HepG2 (cell line): ENCODE data around the gene ADPRS. TPM values are rescaled to one million over a fixed set of nuclear protein-coding genes. Genes with fewer than 3 reads are reported as not detected.

Source experiments
- ATAC-seq: fragments of 200-7000 bp; cut with Tn5 transposase; 3 replicates; pipeline ENCODE4 v1.9.1; 2020; ENCODE audit warnings: mild to moderate bottlenecking, moderate library complexity
- BruUV-seq: library from RNA; stranded (reverse); fragments of 400-500 nt; replicated peaks from 2 replicates; lab custom pipeline; 2021; lab: Mats Ljungman, UMichigan
- CTCF ChIA-PET: fragments of 300-600 bp; formaldehyde crosslinking; extraction: SDS; loops from one replicate; lab custom pipeline; 2021; ENCODE audit warnings: low total read pairs, inconsistent platforms, low intra/inter-chr PET ratio; lab: Yijun Ruan, JAX
- POLR2A ChIA-PET: fragments of 350-600 bp; sonication (Branson Sonifier 250); formaldehyde crosslinking; loops from one replicate; lab custom pipeline; 2020; ENCODE audit warnings: antibody characterized with exemption, inconsistent platforms; lab: Yijun Ruan, JAX
- DNase-seq: peaks from one replicate; pipeline ENCODE4 v3.0.0-alpha.2; 2015; ENCODE audit warnings: low spot score
- FAIRE-seq: peaks from 3 replicates; lab custom pipeline; 2011; peaks lifted over from hg19 to GRCh38; lab: Jason Lieb, UNC
- H2AFZ ChIP-seq: one replicate; pipeline ENCODE4 v1.6.1; 2011; ENCODE audit warnings: low read length, inconsistent platforms
- H3K27ac ChIP-seq: fragments of 300-600 bp; 3 replicates; pipeline ENCODE4 v1.8.0; 2011; ENCODE audit warnings: mixed run types, mild to moderate bottlenecking, mixed read lengths, low read length, inconsistent platforms; ENCODE audit not compliant: insufficient read depth; ENCODE audit errors: extremely low read length
- H3K27me3 ChIP-seq, 2 experiments: fragments of 200-600 bp in 1 of 2; 2 replicates in 1 of 2; 3 replicates in 1 of 2; pipeline versions ENCODE4 v1.6.0 to v1.8.0; 2011; ENCODE audit warnings: low read length in 2 of 2, mild to moderate bottlenecking in 2 of 2, moderate library complexity in 2 of 2, inconsistent platforms in 1 of 2; ENCODE audit not compliant: insufficient read depth in 2 of 2, control insufficient read depth in 1 of 2
- H3K36me3 ChIP-seq, 2 experiments: fragments of 200-600 bp in 1 of 2; replicated peaks in 1 of 2; 2 replicates in 1 of 2; 3 replicates in 1 of 2; pipeline versions ENCODE4 v1.5.1 to v1.8.0; 2011; ENCODE audit warnings: low read length in 2 of 2, inconsistent platforms in 1 of 2; ENCODE audit not compliant: insufficient read depth in 2 of 2, control insufficient read depth in 1 of 2
- H3K4me1 ChIP-seq: 2 replicates; pipeline ENCODE4 v1.5.1; 2012; ENCODE audit warnings: low read length, inconsistent platforms; ENCODE audit not compliant: insufficient read depth
- H3K4me2 ChIP-seq: 2 replicates; pipeline ENCODE4 v1.6.0; 2011; ENCODE audit warnings: low read depth, low read length, inconsistent platforms
- H3K4me3 ChIP-seq, 3 experiments: fragments of 200-600 bp in 1 of 3; sonication (generic), shearing (Covaris generic) in 1 of 3; replicated peaks in 1 of 3; 2 replicates each; pipeline ENCODE4 v1.5.1; 2011 to 2016; ENCODE audit warnings: low read length in 3 of 3, inconsistent platforms in 2 of 3, low read depth in 2 of 3, mild to moderate bottlenecking in 2 of 3, control low read depth in 1 of 3, mixed read lengths in 1 of 3; ENCODE audit not compliant: insufficient read depth in 1 of 3
- H3K79me2 ChIP-seq: one replicate; pipeline ENCODE4 v1.6.1; 2011; ENCODE audit warnings: low read length, inconsistent platforms; ENCODE audit not compliant: insufficient read depth
- H3K9ac ChIP-seq: 2 replicates; pipeline ENCODE4 v1.6.0; 2011; ENCODE audit warnings: mild to moderate bottlenecking, low read depth, low read length, inconsistent platforms; ENCODE audit not compliant: insufficient read depth
- H3K9me3 ChIP-seq: 2 replicates; pipeline ENCODE4 v1.5.1; 2012; ENCODE audit warnings: mild to moderate bottlenecking, low read length
- H4K20me1 ChIP-seq: 2 replicates; pipeline ENCODE4 v1.6.0; 2011; ENCODE audit warnings: inconsistent platforms, mild to moderate bottlenecking, low read length, moderate library complexity; ENCODE audit not compliant: insufficient read depth
- E2F1 ChIP-seq: sonication (generic); formaldehyde crosslinking; IDR thresholded peaks from 2 replicates; pipeline ENCODE4 v1.5.0; 2020; ENCODE audit warnings: missing genetic modification reagents
- GPN1 ChIP-seq: sonication (generic); formaldehyde crosslinking; IDR thresholded peaks from 2 replicates; pipeline ENCODE4 v1.5.1; 2020; ENCODE audit warnings: missing genetic modification reagents, borderline replicate concordance
- KIAA2018 ChIP-seq: sonication (generic); formaldehyde crosslinking; IDR thresholded peaks from 2 replicates; pipeline ENCODE4 v1.5.0; 2020; ENCODE audit warnings: mild to moderate bottlenecking, missing genetic modification reagents, borderline replicate concordance
- NFE2L2 ChIP-seq: fragments of 150-350 bp; IDR thresholded peaks from 2 replicates; pipeline ENCODE4 v1.6.1; 2014; ENCODE audit warnings: low read length
- RFX1 ChIP-seq: fragments of 450-650 bp; IDR thresholded peaks from 2 replicates; pipeline ENCODE4 v1.6.1; 2017
- RFX3 ChIP-seq: IDR thresholded peaks from 2 replicates; pipeline ENCODE4 v1.6.1; 2016; ENCODE audit warnings: missing biosample characterization, missing genetic modification reagents
- ZBTB20 ChIP-seq: sonication (generic); formaldehyde crosslinking; IDR thresholded peaks from 2 replicates; pipeline ENCODE4 v1.8.1; 2023; ENCODE audit warnings: missing genetic modification reagents, low read depth, mild to moderate bottlenecking, borderline replicate concordance
- ZKSCAN5 ChIP-seq: sonication (generic); formaldehyde crosslinking; IDR thresholded peaks from 2 replicates; pipeline ENCODE4 v1.5.1; 2020; ENCODE audit warnings: mild to moderate bottlenecking, missing genetic modification reagents
- ZNF12 ChIP-seq: sonication (generic); formaldehyde crosslinking; IDR thresholded peaks from 2 replicates; pipeline ENCODE4 v1.5.0; 2020; ENCODE audit warnings: missing genetic modification reagents
- ZNF496 ChIP-seq: sonication (generic); formaldehyde crosslinking; IDR thresholded peaks from 2 replicates; pipeline ENCODE4 v1.8.1; 2023; ENCODE audit warnings: mild to moderate bottlenecking, moderate library complexity, missing genetic modification reagents; ENCODE audit not compliant: insufficient replicate concordance
- ZNF569 ChIP-seq: sonication (generic); formaldehyde crosslinking; IDR thresholded peaks from 2 replicates; pipeline ENCODE4 v1.5.0; 2020; ENCODE audit warnings: mild to moderate bottlenecking, missing genetic modification reagents, moderate library complexity, borderline replicate concordance
- ZNF777 ChIP-seq: sonication (generic); formaldehyde crosslinking; IDR thresholded peaks from 2 replicates; pipeline ENCODE4 v1.4.0; 2020; ENCODE audit warnings: missing genetic modification reagents
- ZNF83 ChIP-seq: sonication (generic); formaldehyde crosslinking; IDR thresholded peaks from 2 replicates; pipeline ENCODE4 v1.4.0; 2020; ENCODE audit warnings: missing genetic modification reagents, mild to moderate bottlenecking, borderline replicate concordance
- ZSCAN25 ChIP-seq: sonication (generic); formaldehyde crosslinking; IDR thresholded peaks from 2 replicates; pipeline ENCODE4 v1.8.0; 2022; ENCODE audit warnings: mild to moderate bottlenecking, missing genetic modification reagents
- WGBS: methylation state at CpG from one replicate; pipeline ENCODE4 v1.1.6; 2017; ENCODE audit warnings: low lambda C conversion rate; 5-methylcytosine and 5-hydroxymethylcytosine counted together
- in situ Hi-C: cut with HindIII; loops from 2 replicates; pipeline ENCODE4 v1.10.0; 2017; ENCODE audit warnings: low pct_unique_long_range_greater_than_20kb; ENCODE audit not compliant: extremely low pct_ligation_motif_present
- intact Hi-C: fragments of 100-400 bp; cut with micrococcal nuclease; formaldehyde crosslinking; loops from one replicate; pipeline ENCODE4 v1.10.0; 2022; ENCODE audit not compliant: unreplicated experiment
- polyA plus RNA-seq, 8 experiments: library from polyadenylated mRNA; depleted of rRNA in 3 of 8; stranded (reverse) in 7 of 8; unstranded in 1 of 8; fragments of >200 nt; fragmentation: Illumina TruSeq in 4 of 8; extraction: Trizol in 4 of 8; gene quantifications; 2 replicates each; pipeline versions ENCODE4 v1.2.1 to v1.2.3, GENCODE V29; 2011 to 2016; ENCODE audit warnings: low read depth in 4 of 8, missing spikeins in 1 of 8, mixed read lengths in 1 of 8; ENCODE audit not compliant: insufficient read depth in 1 of 8
- total RNA-seq, 5 experiments: library from RNA; depleted of rRNA; stranded (reverse); fragments of >200 nt; fragmentation: Illumina TruSeq; extraction: Trizol; gene quantifications; 2 replicates each; pipeline ENCODE4 v1.2.3, GENCODE V29; 2016; ENCODE audit warnings: low read depth in 1 of 5

ADPRS gene
- total and polyA plus RNA-seq, 2 of the 13 experiments (the other 11 are each of a cell fraction or from before 2014, with no cell fraction given), result 30.6 to 36.4 TPM

DNA sequence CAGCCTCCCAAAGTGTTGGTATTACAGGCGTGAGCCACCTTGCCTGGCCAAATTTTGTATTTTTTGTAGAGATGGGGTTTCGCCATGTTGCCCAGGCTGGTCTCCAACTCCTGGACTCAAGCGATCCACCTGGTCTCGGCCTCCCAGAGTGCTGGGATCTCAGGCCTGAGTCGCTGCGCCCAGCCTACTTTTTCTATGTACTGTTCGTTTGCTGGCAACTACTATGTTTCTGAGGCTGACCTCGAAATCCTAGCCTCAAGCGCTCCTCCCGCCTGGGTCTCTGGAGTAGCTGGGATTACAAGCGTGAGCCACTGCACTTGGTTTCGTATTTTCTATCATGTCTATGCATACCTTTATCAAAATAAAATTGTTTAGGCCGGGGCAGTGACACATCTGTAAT is 5.5 kb upstream of the ADPRS start (continued):
- TF ChIP-seq ZNF569 (CRISPR knock-in tag) (no peak), ZBTB20 (CRISPR knock-in tag) (no peak), ZKSCAN5 (CRISPR knock-in tag) (no peak)

DNA sequence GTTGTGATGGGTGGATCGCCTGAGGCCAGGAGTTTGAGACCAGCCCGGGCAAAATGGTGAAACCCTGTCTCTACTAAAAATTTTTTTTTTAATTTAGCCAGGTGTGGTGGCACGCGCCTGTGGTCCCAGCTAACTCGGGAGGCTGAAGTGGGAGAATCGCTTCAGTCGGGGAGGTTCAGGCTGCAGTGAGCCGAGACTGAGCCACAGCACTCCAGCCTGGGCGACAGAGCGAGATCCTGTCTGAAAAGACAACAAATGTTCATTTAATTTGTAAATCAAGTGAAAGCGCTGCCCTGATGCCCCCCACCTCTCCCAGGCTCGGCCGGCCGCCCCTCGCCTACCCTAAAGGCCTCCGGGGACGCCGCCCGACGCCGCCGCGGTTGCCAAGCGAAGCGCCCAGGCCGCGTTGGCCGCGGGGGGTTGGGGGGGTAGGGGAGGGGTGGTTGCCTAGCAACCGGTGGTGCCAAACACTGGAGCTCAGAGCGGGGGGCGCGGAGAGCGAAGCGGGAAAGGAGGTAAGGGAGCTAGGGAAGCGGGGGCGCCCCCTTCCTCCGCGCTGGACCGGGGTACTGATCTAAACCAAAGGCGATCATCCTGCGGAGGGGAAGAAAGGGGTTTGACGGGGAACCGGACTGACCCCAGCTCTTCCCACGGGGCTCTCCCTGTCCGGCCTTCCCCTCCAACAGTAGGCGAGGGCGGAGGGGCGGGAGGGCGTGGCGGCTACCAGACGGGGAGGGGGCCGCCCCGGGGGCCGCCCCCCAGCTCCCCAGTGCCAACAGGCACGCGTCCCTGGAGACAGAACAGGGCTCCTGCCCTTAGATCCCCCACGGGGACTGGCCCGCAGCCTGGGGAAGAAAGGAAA is 4.8 kb upstream of the ADPRS start, which contains the start of gene TEKT2:
Gene TEKT2, plus strand, starts transcription at position 460 of the 862 bp plus-strand sequence. CDS start 828 bp downstream, outside the sequence.
- intact Hi-C loops (no loop called here), in situ Hi-C loops (no loop called here)
- H3K27me3 ChIP-seq, result peaks cover 0 to 2% of the 10 kb centered on the region in 2 experiments; a peak in 1 of 5 replicates
- ChIA-PET CTCF (no interaction called here), POLR2A (no interaction called here)
- H3K4me1 ChIP-seq, result peaks cover 16% of the 10 kb centered on the region; the same call in 1 of the 2 replicates
- 48% methylated on average over 59 of the region's 59 CpGs for WGBS
- BruUV-seq, result no TSS peak
- peak within 1 kb of the TSS; percentile 64 for H3K4me2 ChIP-seq
- H4K20me1 ChIP-seq, result no peaks in the 10 kb centered on the region
- H3K36me3 ChIP-seq, result no peaks in the 10 kb centered on the region
- DNase-seq, result no peak
- H2AFZ ChIP-seq, result peak within 1 kb of the TSS; percentile 58
- no peaks in the 10 kb centered on the region for H3K9me3 ChIP-seq
- FAIRE-seq, result no peak
- no peak within 1 kb of the TSS for H3K27ac ChIP-seq
- no peak for ATAC-seq
- peak within 1 kb of the TSS; percentile 50 to 65 (median 52); a peak in 4 of 6 replicates for H3K4me3 ChIP-seq
- H3K79me2 ChIP-seq, result no peaks in the 10 kb centered on the region
- peak within 1 kb of the TSS; percentile 53; the same call in 1 of the 2 replicates for H3K9ac ChIP-seq
- TF ChIP-seq ZNF12, result no peak
- no peak for TF ChIP-seq E2F1
- TF ChIP-seq KIAA2018 (CRISPR knock-in tag), result no peak
- TF ChIP-seq ZSCAN25, result no peak
- no peak for TF ChIP-seq ZNF496 (CRISPR knock-in tag)
- no peak for TF ChIP-seq NFE2L2
- peak; percentile 39 for TF ChIP-seq RFX1
- no peak for TF ChIP-seq GPN1 (CRISPR knock-in tag)
- TF ChIP-seq RFX3 (CRISPR knock-in tag), result peak; percentile 63
- TF ChIP-seq ZNF777 (CRISPR knock-in tag), result peak; percentile 60
- TF ChIP-seq ZNF83, result no peak
